ENCODE measurements around the gene SULF2. TPM values are rescaled to one million over a fixed set of nuclear protein-coding genes. Genes with fewer than 3 reads are reported as not detected.
A peak's percentile ranks its signal among the peaks of the same experiment; 100 is the strongest.

The SULF2 gene
- total and polyA plus RNA-seq, 5 donors = 25.4 to 59.1 (median 47.6) TPM

GRCh38 chr20:47670913-47671312, 114.4 kb downstream of the SULF2 start:
- 74% methylated on average over 10 of the region's 10 CpGs for WGBS
- DNase-seq = no peak
- peak in 1 of 2 donors; percentile 27 for ATAC-seq
- intact Hi-C loops (cut with DNase I) = loop anchor here in 2 of 4 donors (10.0 kb wide), 2 partner anchors 104 to 114 kb away; partner anchors contain the start of gene SULF2 (in 1 of the 2)
- Histone ChIP-seq H3K9me3 (ENCODE audit: control insufficient read depth, low read length) (no peaks in the 10 kb centered on the region), H3K4me3 (ENCODE audit: low read length) (no peak overlapping the region), H3K4me1 (ENCODE audit: control insufficient read depth, insufficient read depth, low read length) (no peaks in the 10 kb centered on the region), H3K27ac (ENCODE audit: low read length) (no peak overlapping the region), H3K27me3 (ENCODE audit: control insufficient read depth, insufficient read depth) (no peaks in the 10 kb centered on the region)

- Histone ChIP-seq H3K9me3 (ENCODE audit: control insufficient read depth, low read length) (no peaks in the 10 kb centered on the region), H3K27ac (ENCODE audit: low read length) (no peak overlapping the region), H3K4me1 (ENCODE audit: control insufficient read depth, insufficient read depth, low read length) (no peaks in the 10 kb centered on the region), H3K4me3 (ENCODE audit: low read length) (no peak overlapping the region), H3K27me3 (ENCODE audit: control insufficient read depth, insufficient read depth) (no peaks in the 10 kb centered on the region)
- 89% methylated on average over 22 of the region's 22 CpGs for WGBS
- ATAC-seq = no peak
- DNase-seq = no peak
- intact Hi-C loops (cut with DNase I) = loop anchor here in 2 of 4 donors (10.0 kb wide), 2 partner anchors 105 to 115 kb away; partner anchors contain the start of gene SULF2 (in 1 of the 2)
Measured at GRCh38 chr20:47669927-47670890, 115.1 kb downstream of the SULF2 start.

GRCh38 chr20:47669489-47669888, 115.8 kb downstream of the SULF2 start:
- WGBS = 80% methylated on average over 4 of the region's 4 CpGs
- intact Hi-C loops (cut with DNase I) = no loop called here

GRCh38 chr20:47669152-47669425, 116.2 kb downstream of the SULF2 start:
- no peaks in the 10 kb centered on the region for H3K9me3 ChIP-seq (ENCODE audit: control insufficient read depth, low read length)
- no peak for DNase-seq
- WGBS = 95% methylated on average over 8 of the region's 8 CpGs
- no peaks in the 10 kb centered on the region for H3K4me1 ChIP-seq (ENCODE audit: control insufficient read depth, insufficient read depth, low read length)
- H3K27ac ChIP-seq (ENCODE audit: low read length) = no peak overlapping the region
- intact Hi-C loops (cut with DNase I) = no loop called here
- no peak overlapping the region for H3K4me3 ChIP-seq (ENCODE audit: low read length)
- no peaks in the 10 kb centered on the region for H3K27me3 ChIP-seq (ENCODE audit: control insufficient read depth, insufficient read depth)
- no peak for ATAC-seq

More at GRCh38 chr20:47669489-47669888, 115.8 kb downstream of the SULF2 start:
- Histone ChIP-seq H3K27me3 (ENCODE audit: control insufficient read depth, insufficient read depth) (no peaks in the 10 kb centered on the region), H3K4me3 (ENCODE audit: low read length) (no peak overlapping the region), H3K9me3 (ENCODE audit: control insufficient read depth, low read length) (no peaks in the 10 kb centered on the region), H3K4me1 (ENCODE audit: control insufficient read depth, insufficient read depth, low read length) (no peaks in the 10 kb centered on the region), H3K27ac (ENCODE audit: low read length) (no peak overlapping the region)
- ATAC-seq (no peak), DNase-seq (no peak)

GRCh38 chr20:47668313-47669151, 116.7 kb downstream of the SULF2 start:
- ATAC-seq (no peak), DNase-seq (no peak)
- Histone ChIP-seq H3K27me3 (ENCODE audit: control insufficient read depth, insufficient read depth) (no peaks in the 10 kb centered on the region), H3K4me1 (ENCODE audit: control insufficient read depth, insufficient read depth, low read length) (no peaks in the 10 kb centered on the region), H3K27ac (ENCODE audit: low read length) (no peak overlapping the region), H3K4me3 (ENCODE audit: low read length) (no peak overlapping the region), H3K9me3 (ENCODE audit: control insufficient read depth, low read length) (no peaks in the 10 kb centered on the region)
- 95% methylated on average over 23 of the region's 23 CpGs for WGBS
- intact Hi-C loops (cut with DNase I) = no loop called here

- H3K4me3 ChIP-seq (ENCODE audit: low read length) = no peak overlapping the region
- intact Hi-C loops (cut with DNase I) = no loop called here
- H3K27ac ChIP-seq (ENCODE audit: low read length) = no peak overlapping the region
- DNase-seq (no peak), ATAC-seq (no peak)
- no peaks in the 10 kb centered on the region for H3K9me3 ChIP-seq (ENCODE audit: control insufficient read depth, low read length)
- no peaks in the 10 kb centered on the region for H3K4me1 ChIP-seq (ENCODE audit: control insufficient read depth, insufficient read depth, low read length)
- no peaks in the 10 kb centered on the region for H3K27me3 ChIP-seq (ENCODE audit: control insufficient read depth, insufficient read depth)
- WGBS = 66% methylated on average over 19 of the region's 19 CpGs
Measured at GRCh38 chr20:47667531-47668312, 117.6 kb downstream of the SULF2 start.

GRCh38 chr20:47667086-47667485, 118.2 kb downstream of the SULF2 start:
- no peak for ATAC-seq
- intact Hi-C loops (cut with DNase I) = no loop called here

GRCh38 chr20:47666304-47666703, 119.0 kb downstream of the SULF2 start:
- 96% methylated on average over 19 of the region's 19 CpGs for WGBS
- no peaks in the 10 kb centered on the region for H3K9me3 ChIP-seq (ENCODE audit: control insufficient read depth, low read length)
- intact Hi-C loops (cut with DNase I) = no loop called here
- no peak for ATAC-seq
- H3K4me1 ChIP-seq (ENCODE audit: control insufficient read depth, insufficient read depth, low read length) = no peaks in the 10 kb centered on the region
- DNase-seq = no peak
- H3K27me3 ChIP-seq (ENCODE audit: control insufficient read depth, insufficient read depth) = no peaks in the 10 kb centered on the region
- H3K4me3 ChIP-seq (ENCODE audit: low read length) = no peak overlapping the region
- H3K27ac ChIP-seq (ENCODE audit: low read length) = no peak overlapping the region

More at GRCh38 chr20:47667086-47667485, 118.2 kb downstream of the SULF2 start:
- Histone ChIP-seq H3K27ac (ENCODE audit: low read length) (no peak overlapping the region), H3K4me1 (ENCODE audit: control insufficient read depth, insufficient read depth, low read length) (no peaks in the 10 kb centered on the region), H3K9me3 (ENCODE audit: control insufficient read depth, low read length) (no peaks in the 10 kb centered on the region), H3K27me3 (ENCODE audit: control insufficient read depth, insufficient read depth) (no peaks in the 10 kb centered on the region), H3K4me3 (ENCODE audit: low read length) (no peak overlapping the region)
- 94% methylated on average over 5 of the region's 5 CpGs for WGBS
- DNase-seq = no peak

- no peak for ATAC-seq
- DNase-seq = no peak
- 88% methylated on average over 27 of the region's 27 CpGs for WGBS
- Histone ChIP-seq H3K4me3 (ENCODE audit: low read length) (no peak overlapping the region), H3K9me3 (ENCODE audit: control insufficient read depth, low read length) (no peaks in the 10 kb centered on the region), H3K4me1 (ENCODE audit: control insufficient read depth, insufficient read depth, low read length) (no peaks in the 10 kb centered on the region), H3K27ac (ENCODE audit: low read length) (no peak overlapping the region), H3K27me3 (ENCODE audit: control insufficient read depth, insufficient read depth) (no peaks in the 10 kb centered on the region)
- intact Hi-C loops (cut with DNase I) = loop anchor here in 1 of 4 donors (2.0 kb wide), 1 partner anchor 955 kb away; no protein-coding TSS in a partner anchor
Measured at GRCh38 chr20:47665221-47665991, 119.9 kb downstream of the SULF2 start.

- Histone ChIP-seq H3K4me3 (ENCODE audit: low read length) (no peak overlapping the region), H3K27me3 (ENCODE audit: control insufficient read depth, insufficient read depth) (no peaks in the 10 kb centered on the region), H3K4me1 (ENCODE audit: control insufficient read depth, insufficient read depth, low read length) (no peaks in the 10 kb centered on the region), H3K27ac (ENCODE audit: low read length) (no peak overlapping the region), H3K9me3 (ENCODE audit: control insufficient read depth, low read length) (no peaks in the 10 kb centered on the region)
- WGBS = 91% methylated on average over 12 of the region's 12 CpGs
- intact Hi-C loops (cut with DNase I) = loop anchor here in 2 of 4 donors (2.0 to 5.0 kb wide), 2 partner anchors 956 to 958 kb away; no protein-coding TSS in a partner anchor
- ATAC-seq (no peak), DNase-seq (no peak)
Measured at GRCh38 chr20:47664744-47665143, 120.5 kb downstream of the SULF2 start.
